ENCODE results near the gene JAZF1.

- no peak for TF ChIP-seq EZH2phosphoT487 (IDR thresholded peaks at IDR 0.05; ENCODE audit: insufficient read depth, low read depth)
- TF ChIP-seq EZH2 (IDR thresholded peaks at IDR 0.05; ENCODE audit: insufficient read depth, poor library complexity, severe bottlenecking), result no peak
These were observed 23.4 kb downstream of the JAZF1 start for GRCh38 chr7:28157076-28157745.

Measured in GM23248 (cell line).